NCI-H128 (cell line): ENCODE results near the gene ATP6V1B1.

ENCODE experiments used
- DNase-seq: peaks from one replicate; lab custom pipeline; 2025; ENCODE audit not compliant: unreplicated experiment; lab: John Stamatoyannopoulos, UW

ATP6V1B1 gene

DNA sequence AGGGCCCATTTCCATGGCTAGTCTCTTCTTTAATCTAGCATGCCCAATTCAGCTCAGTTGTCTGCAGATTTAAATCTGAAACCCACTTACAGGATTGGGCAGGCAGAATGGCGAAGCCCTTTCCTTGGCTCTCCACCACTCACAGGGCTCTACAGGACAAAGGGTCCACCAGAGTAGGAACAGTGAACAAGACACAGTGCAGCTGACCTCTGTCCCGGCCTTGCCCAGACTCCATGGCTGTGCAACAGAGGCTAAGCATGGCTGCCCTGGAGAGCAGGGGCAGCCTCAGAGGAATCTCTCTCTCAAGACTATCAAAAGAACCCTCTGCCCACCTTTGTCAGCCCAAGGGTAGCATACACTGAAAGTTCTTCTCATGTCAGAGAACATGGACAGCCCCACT is 9.7 kb upstream of the ATP6V1B1 start:
- no peak for DNase-seq

DNA sequence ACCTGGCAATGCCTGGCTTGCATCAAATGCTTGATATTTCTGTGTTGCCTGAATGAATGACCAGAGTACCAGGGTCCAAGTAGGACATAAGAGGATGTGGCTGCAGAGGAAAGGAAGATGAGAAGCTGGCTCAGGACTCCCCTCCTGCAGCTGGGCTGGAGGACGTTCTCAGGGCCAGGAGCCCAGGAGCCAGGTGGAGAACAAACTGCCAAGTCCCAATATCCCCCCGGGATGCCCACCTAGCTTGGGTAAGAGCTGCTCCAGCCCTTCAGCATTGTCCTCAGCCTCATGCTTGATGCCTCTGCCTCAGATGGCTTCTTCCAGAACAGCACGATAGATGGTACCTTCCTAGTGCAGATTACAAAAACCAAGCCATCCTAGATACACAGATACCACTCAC is 8.6 kb upstream of the ATP6V1B1 start:
- no peak for DNase-seq

GRCh38 chr2:70927641-70928040 is 8.1 kb upstream of the ATP6V1B1 start:
- no peak for DNase-seq

GRCh38 chr2:70928366-70928765 is 7.3 kb upstream of the ATP6V1B1 start:
- no peak for DNase-seq

GRCh38 chr2:70930371-70931329 is 5.0 kb upstream of the ATP6V1B1 start:
- DNase-seq = no peak

- no peak for DNase-seq
These were observed 4.2 kb upstream of the ATP6V1B1 start for GRCh38 chr2:70931376-70932000.

DNA sequence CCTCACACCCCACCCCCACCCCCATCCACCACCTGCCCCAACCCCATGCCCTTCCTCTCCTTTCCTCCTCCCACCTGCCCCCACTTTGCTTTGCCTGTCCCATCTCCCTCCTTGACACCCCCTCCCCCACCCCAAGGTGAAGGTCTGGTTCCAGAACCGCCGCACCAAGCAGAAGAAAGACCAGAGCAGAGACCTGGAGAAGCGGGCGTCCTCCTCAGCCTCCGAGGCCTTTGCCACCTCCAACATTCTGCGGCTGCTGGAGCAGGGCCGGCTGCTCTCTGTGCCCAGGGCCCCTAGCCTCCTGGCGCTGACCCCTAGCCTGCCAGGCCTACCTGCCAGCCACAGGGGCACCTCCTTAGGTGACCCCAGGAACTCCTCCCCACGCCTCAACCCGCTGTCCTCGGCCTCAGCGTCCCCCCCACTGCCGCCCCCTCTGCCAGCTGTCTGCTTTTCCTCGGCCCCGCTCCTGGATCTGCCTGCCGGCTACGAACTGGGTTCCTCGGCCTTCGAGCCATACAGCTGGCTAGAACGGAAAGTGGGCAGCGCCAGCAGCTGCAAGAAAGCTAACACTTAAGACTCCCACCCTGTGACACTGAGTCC is 3.0 kb upstream of the ATP6V1B1 start:
- no peak for DNase-seq

DNA sequence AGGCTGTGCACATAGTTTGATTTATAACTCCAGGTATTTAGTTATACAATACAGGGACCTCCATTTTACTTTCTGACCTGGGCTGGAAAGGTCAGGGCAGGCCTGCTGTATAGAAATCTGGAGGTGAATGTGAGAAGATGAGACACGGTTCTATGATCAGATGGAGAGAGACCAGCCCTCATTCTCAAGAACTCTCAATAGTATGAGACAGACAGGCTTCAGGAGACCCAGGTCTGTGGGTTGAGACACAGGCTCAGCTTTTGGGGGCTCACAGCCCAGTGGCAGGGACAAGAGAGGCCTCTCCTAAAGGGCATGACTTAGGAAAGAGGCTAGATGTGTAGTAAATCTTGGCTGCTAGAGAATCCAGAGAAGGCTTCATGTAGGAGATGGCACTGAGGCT is 719 bp upstream of the ATP6V1B1 start:
- no peak for DNase-seq

DNA sequence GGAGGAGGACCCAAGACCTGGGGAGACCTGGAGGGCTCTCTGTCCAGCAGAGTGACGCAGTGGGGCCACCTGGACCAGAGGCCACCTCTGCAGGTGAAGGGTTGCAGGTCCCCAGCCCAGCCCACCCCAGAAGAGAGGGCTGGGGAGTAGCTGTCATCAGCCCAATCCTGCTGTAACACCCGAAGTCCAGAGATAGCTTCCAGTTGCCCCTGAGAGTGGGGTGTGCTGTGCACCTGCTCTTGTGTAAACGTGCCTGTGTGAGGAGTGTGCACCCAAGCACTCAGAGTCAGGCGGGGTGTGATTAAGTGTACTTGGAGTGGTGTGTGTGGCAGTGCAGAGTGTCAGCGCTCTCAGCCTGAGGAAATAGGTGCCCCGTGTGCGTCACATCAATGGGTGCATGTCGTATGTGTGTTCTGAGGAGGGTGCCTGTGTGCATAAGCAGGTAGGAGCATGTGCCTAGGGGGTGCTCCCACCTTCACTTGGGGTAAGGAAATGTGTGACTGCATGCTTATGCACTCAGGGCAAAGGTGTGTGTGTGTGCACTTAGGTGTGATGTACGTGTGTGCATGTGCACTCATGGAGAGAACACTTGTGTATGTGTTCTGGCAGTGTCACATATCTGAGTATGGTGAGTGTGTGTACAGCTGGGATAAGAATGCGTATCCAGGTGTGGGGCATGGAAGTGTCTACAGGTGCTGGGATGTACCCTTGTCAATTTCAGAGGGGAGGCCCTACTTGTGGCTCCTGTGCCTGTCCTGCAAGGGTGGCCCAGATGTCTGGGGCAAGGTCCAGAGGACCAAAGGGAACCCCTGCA is 672 bp downstream of the ATP6V1B1 start:
- DNase-seq = no peak

- no peak for DNase-seq
These were observed 1.5 kb downstream of the ATP6V1B1 start for GRCh38 chr2:70936979-70937811.

DNA sequence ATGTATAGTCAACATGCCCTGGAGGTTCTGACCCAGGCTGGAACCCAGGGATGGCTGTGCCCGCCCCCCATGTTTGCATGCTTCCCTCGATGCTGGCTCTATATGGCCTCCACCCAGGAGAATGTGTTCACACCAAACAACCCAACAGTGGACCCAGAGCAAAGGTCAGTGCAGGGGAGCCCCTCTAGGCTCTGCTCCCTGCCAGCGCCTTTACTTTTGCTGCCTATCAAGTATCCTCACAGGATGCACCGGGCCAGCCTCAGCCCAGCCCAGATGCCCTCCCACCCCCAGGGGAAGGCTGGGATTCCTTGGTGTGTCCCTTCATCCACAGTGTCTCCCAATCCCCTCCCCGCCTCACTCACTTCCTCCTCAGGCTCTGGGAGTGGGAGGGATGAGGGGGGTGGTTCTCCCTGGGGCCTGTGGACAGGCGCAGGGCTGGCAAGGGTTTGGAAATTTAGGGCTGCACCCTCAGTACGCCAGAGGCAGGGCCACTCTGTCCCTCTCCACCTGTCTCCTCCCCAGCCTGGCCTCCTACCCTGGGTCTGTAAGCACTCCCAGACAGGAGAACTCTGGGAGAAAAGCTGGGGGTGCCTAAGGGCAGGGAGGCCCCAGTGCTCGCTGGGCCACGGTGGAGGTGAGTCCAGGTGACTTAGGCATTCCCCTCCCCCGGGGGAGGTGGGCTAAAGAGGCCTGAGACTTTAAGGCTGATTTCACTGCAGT is 2.3 kb downstream of the ATP6V1B1 start:
- no peak for DNase-seq

DNA sequence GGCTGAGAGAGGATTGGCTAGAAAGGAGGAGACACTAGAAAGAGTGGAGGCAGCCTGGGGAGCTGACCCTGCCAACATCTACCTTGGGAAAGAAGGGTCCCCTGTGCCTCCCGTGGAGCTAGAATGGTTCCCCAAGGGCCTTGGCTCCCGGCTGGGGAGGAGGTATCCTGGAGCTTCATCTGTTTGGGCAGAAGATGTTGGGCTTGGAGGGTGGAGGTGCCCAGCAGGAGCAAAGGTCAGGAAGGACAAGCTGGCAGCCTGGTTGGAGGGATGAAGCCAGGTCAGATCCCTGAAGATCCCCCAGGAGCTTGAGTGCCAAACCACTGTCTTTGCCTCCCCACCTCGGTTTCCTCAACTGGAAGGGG is 2.9 kb downstream of the ATP6V1B1 start:
- DNase-seq = no peak

DNA sequence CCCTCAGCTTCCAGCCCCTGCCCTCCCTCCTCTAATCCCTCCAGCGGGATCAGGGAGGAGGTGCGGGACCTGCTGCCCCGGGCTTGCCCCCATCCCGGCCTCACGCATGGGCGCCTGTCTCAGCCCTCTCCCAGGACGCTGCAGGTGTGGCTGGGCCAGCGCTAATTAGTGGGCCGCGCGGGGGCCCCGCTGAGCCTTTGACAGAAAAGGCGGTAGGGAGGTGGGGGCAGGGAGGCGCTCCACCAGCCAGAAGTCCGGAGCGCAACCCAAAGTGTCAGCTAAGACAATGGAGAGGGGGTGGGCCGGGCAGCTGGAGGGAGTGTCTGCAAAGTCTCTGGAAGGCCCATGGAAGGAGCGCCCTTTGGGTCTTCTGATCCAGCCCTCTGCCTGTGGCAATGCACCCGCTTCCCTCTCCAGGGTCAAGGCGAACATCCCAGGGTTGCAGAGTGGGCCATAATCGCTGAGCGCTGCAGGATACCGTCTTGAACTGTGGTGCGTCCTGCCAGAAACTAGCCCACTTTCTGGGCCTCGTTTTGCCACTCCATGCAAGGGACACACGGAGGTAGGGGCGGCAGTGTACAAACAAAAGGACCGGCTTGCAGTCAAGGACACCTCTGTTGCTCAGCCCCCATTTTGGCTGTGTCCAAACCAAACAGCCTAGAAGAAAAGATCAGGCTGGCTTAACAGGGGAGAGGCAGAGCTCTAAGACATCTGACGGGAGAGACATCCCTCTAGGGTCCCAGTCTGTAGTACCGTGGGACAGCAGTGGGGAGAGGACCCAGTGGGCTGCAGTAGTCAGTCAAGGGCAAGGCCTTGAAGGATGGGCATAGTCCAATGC is 3.5 kb downstream of the ATP6V1B1 start:
- DNase-seq = no peak

DNA sequence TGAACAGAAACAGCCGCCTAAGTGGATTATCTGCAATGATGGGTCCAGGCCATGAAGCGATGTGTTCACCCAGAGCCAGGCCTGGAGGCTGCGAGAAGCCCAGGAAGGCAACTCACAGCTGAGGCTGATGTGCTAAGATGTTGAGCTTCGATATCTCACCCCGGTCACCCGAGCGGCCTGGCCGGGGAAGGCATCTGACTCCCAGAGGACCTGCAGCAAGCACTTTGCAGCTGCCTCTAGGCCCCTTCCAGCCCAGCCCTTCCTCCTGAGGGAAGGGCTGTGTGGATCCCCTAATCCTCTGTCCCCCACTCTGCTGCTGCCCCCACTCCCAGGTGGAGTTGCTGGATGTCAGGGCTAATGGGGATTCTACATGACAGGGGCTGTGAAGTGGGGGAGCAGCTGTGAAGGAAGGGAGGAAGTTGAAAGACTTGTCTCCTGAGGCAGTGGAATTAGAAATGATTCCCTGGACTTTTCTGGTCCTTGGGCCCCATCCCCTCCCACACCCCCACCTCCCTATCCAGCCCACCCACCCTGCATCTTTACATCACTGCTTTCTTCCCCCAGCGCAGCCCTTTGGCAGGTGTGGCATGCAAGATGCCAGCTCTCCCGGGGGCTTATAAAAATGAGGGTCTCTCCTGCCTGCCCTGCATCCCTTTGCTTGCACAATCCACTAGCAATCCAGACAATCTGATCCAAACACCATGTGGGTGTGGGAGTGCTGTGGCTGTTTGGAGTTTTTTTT is 4.3 kb downstream of the ATP6V1B1 start:
- DNase-seq = no peak

GRCh38 chr2:70941186-70941585 is 5.5 kb downstream of the ATP6V1B1 start:
- DNase-seq = no peak

DNA sequence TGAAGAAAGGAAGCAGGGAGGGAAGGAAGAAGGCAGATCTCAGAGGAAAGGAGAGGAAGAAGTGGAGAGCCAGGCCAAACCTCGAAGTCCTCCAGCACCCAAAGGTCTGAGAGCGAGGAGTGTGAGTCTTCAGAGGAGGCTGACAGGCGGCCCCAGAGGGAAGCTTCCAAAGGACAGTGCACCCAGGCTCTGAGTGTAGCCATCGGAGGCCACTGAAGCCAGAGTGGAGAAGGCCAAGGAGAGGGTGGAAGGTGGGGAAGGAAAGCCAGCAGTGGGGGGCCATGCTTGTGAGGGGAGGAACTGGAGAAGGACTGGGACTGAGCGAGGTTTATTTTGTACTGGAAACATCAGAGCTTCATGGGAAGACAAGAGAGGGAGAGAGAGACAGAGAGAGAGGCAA is 6.0 kb downstream of the ATP6V1B1 start:
- no peak for DNase-seq

- no peak for DNase-seq
These were observed 6.9 kb downstream of the ATP6V1B1 start for GRCh38 chr2:70942396-70943204.
